GM12892 (cell line): ENCODE results near the gene HOXD4.

ENCODE experiments used
- DNase-seq: peaks from one replicate; pipeline ENCODE4 v3.0.0; 2011; ENCODE audit not compliant: insufficient read length
- FAIRE-seq: peaks from 2 replicates; lab custom pipeline; 2011; peaks lifted over from hg19 to GRCh38; lab: Jason Lieb, UNC
- POLR2A ChIP-seq: IDR thresholded peaks from 2 replicates; pipeline ENCODE4 v1.6.1; 2011; ENCODE audit warnings: low read depth, low read length, control low read depth
- POLR2AphosphoS5 ChIP-seq: IDR thresholded peaks from 2 replicates; pipeline ENCODE4 v1.6.1; 2011; ENCODE audit warnings: low read depth, low read length, control low read depth
- TAF1 ChIP-seq: IDR thresholded peaks from 2 replicates; pipeline ENCODE4 v1.6.1; 2011; ENCODE audit warnings: low read depth, mild to moderate bottlenecking, control low read depth, low read length, borderline replicate concordance

Gene HOXD4

DNA sequence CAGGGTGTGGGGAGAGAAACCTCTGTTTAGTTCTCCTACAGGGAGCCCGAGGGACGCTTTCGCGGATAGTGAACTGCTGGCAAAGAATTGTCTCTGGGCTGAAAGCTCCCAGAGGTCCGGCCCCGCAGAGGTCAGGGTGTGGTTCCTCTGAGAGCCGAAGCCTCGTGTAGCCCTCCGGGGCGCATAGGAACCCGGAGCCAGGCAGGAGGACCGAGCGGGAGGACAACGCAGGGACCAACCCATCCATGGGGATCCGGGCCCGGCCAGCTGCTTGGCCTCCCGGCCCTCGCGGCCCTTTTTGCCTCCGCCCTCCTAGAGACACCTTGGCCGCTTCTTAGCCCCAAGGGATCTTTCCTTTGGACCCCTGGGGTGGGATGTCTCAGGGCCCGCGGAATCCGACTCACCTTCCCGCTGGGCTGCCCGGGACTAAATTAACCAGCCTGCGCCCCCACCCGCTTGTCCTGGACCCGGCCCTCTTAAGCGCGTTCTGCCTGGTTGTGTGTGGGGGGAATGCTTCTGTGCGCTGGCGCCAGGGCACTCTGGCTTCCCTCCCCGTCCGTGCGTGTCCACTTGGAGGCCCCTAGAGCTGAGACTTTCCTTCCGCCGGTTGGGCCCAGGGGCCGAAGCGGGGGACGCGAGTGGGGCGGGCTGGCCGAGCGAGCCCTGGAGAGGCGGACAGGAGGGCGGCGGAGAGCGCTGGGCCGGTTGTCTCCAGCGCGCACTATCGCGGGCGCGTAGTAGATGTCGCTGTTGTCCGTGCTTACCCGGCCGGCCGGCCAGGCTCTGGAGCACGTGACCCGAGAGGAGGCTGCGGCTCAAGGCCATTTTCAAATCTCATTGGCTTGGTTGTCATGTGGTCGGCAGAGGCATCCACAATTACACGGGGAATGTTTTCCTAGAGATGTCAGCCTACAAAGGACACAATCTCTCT, 35.2 kb upstream of the HOXD4 start, which contains the start of gene HOXD10:
TSS of gene HOXD10 (plus strand) at position 896 of the 931 bp plus-strand sequence. CDS start 56 bp downstream, outside the sequence.
- DNase-seq = no peak
- FAIRE-seq = peak; percentile 14
- TF ChIP-seq POLR2A (no peak), TAF1 (no peak), POLR2AphosphoS5 (no peak)

DNA sequence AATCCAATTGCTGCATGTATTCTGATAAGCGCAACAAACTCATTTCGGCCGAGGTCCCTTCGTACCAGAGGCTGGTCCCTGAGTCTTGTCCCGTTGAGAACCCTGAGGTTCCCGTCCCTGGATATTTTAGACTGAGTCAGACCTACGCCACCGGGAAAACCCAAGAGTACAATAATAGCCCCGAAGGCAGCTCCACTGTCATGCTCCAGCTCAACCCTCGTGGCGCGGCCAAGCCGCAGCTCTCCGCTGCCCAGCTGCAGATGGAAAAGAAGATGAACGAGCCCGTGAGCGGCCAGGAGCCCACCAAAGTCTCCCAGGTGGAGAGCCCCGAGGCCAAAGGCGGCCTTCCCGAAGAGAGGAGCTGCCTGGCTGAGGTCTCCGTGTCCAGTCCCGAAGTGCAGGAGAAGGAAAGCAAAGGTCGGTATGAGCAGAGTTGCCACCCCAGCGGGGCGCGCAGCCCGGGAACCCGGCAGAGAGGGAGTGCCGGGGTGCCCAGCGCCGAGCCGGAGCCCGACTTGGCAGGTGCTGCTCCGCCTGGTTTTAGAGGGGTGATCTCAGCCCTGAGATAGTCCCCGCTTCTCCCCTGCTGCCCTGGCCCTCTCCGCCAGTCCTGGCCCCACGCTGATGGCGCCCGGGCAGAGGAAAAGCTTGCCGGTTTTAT, 34.1 kb upstream of the HOXD4 start:
- FAIRE-seq = no peak
- DNase-seq = no peak
- TF ChIP-seq POLR2A = no peak
- TF ChIP-seq POLR2AphosphoS5 = no peak
- TF ChIP-seq TAF1 = no peak

DNA sequence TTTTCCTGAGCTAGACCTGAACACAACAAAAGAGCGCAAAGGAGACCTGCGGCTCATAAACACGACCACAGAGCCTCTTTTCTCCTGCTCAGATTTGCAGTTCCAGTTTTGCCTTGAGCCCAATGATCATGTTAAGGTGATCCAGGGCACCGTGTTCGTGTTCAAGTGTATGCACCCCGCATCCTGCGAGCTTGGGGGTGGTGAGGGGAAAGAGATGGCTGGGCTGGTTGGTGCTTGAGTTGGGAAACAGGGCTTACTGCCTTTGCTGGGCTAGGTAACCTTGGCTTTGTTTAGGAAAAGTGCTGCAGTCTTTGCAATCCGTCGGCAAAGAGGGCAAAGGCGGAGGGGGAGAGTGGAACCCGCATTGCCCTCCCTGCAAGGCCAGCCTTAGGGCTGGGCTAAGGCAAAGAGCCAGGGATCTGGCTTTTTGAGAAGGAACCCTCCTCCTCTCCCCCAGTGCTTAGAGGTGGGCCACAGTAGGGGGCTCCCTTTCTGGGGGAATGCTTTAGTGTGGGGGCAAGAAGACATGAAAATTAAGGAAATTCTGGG, 33.5 kb upstream of the HOXD4 start:
- no peak for DNase-seq
- FAIRE-seq = no peak
- TF ChIP-seq POLR2AphosphoS5 (no peak), POLR2A (no peak), TAF1 (no peak)

DNA sequence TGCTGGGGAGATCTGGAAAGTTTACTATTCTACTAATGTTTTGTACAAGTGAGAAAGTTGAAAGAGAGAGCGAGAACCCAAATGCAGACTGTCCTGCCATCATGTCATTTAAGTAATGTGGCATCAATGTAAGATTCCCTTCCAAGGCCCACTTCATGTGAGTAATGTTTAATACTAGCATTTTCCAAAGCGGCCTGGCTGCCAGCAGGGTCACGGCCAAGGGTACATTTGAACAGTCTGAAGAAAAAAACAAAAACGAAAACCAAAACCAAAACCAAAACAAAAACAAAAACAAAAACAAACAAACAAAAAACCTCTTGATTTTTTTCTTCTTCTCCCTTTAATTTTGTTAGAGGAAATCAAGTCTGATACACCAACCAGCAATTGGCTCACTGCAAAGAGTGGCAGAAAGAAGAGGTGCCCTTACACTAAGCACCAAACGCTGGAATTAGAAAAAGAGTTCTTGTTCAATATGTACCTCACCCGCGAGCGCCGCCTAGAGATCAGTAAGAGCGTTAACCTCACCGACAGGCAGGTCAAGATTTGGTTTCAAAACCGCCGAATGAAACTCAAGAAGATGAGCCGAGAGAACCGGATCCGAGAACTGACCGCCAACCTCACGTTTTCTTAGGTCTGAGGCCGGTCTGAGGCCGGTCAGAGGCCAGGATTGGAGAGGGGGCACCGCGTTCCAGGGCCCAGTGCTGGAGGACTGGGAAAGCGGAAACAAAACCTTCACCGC, 32.6 kb upstream of the HOXD4 start:
- DNase-seq (no peak), FAIRE-seq (peak; percentile 84)
- TF ChIP-seq POLR2AphosphoS5 (no peak), POLR2A (no peak), TAF1 (no peak)

DNA sequence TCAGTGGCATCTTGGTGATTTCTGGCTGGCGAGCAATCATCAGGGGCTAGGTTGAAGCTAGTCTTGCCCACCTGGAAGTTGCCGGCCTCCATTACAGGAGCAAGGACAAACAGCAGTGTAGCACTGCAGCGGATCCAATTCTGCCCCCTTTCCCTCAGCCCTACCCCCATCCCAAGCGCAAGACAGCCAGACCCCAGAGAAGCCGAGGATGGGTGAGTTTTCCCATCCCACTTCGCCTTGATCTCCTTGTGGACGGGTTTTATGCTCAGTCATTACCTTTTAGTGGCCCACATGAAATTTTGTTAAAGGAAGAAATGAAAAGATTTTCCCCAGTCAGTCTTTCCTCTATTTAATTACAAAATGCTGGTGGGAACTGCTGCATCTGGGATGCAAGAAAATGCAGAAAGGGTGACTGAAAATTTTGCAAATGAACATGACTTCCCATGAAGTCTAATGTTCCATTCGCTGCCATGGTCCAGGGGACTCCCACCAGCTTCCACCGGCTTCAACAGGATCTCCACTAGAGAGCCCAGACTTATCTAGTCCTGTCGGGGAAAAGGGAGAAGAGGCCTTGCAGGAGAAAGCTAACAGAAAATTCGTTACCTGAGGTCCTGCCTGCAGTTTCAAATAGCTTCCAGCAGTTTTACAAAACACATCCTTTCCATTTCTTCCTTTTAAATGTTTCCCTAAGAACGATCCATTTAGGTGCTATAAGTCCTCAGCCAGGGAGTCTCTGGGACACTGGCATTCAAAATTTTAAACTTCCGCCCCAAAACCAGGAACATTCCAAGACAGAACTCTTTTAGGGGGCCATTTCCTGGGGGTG, 30.8 kb upstream of the HOXD4 start:
- TF ChIP-seq POLR2AphosphoS5 = no peak
- TF ChIP-seq TAF1 = no peak
- no peak for TF ChIP-seq POLR2A
- no peak for FAIRE-seq
- DNase-seq = no peak

DNA sequence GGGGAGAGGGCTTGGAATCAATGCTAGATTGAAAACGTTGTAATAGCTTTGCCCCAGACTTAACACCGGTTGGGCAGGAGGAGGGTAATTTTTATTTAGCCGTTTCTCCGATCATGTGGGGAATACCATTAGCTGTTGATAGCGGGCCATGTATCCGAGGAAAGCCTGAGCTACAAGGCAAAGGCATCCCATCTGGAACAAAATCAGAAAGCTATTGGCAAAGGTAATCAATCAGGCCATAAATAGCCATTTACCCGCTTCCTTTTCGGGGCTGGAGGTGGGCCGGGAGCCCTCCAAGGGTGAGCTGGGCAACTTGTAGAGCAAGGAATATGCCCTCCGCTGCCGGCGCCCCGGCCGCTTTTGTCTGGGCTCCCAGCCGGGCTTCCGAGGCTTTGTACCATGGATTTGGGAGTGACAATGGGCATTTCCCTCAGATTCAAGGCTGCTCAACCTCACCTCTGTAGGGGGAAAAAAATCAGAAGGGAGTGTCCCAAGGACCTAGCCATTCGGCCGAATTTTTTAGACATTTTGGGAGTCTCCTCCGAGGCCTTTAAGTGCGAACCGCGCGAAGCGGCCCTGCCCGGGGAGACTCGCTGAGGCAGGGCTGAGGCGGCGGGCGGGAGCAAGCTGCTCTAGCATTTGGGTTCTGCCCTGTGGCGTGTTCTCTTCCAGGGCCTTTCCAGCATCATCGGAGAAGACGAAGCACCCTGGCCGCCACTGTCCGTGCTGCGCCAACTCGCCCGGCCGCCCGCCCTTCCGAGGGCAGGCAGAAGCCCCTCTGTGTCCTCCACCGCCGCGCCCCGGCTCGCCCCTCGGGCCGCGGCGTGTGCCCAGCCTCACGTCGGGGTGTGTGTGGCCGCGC, 29.9 kb upstream of the HOXD4 start:
- FAIRE-seq (no peak), DNase-seq (no peak)
- TF ChIP-seq POLR2AphosphoS5 (no peak), POLR2A (no peak), TAF1 (no peak)

DNA sequence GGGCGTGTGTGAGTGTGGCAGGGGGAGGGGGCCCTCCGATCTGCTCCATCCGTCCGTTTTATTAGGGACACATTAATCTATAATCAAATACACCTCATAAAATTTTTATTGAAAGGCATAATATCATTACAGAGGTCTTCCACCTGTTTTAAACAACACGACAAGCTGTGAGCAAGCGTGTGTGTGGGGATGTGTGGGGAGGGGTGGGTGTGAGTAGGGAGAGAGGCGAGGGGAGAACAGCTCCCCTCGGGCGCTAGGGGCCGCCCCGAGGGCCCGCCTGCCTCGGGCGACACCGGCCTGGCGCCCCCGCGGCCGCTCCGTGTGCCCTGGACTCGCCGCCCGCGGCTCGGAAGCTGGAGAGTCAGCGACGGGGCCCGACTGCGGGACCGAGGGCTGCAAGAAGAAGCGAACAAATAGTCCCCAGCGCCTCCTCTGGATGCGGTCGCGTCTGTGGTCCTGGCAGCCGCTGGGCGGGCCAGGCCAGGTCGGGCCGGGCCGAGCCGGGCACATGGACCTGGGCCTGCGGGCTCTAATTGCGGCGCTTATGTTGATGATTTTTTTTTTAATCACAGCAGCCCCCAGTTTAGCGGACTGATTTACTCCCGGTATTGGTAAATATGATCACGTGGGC, 29.2 kb upstream of the HOXD4 start:
- DNase-seq (no peak), FAIRE-seq (no peak)
- TF ChIP-seq POLR2A (no peak), POLR2AphosphoS5 (no peak), TAF1 (no peak)

DNA sequence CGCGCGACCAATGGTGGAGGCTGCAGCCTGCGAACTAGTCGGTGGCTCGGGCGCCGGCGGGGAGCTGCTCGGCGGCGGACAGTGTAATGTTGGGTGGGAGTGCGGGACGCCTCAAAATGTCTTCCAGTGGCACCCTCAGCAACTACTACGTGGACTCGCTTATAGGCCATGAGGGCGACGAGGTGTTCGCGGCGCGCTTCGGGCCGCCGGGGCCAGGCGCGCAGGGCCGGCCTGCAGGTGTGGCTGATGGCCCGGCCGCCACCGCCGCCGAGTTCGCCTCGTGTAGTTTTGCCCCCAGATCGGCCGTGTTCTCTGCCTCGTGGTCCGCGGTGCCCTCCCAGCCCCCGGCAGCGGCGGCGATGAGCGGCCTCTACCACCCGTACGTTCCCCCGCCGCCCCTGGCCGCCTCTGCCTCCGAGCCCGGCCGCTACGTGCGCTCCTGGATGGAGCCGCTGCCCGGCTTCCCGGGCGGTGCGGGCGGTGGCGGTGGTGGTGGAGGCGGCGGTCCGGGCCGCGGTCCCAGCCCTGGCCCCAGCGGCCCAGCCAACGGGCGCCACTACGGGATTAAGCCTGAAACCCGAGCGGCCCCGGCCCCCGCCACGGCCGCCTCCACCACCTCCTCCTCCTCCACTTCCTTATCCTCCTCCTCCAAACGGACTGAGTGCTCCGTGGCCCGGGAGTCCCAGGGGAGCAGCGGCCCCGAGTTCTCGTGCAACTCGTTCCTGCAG, 28.5 kb upstream of the HOXD4 start, which contains the start of gene HOXD9:
TSS of gene HOXD9 (plus strand) at position 37 of the 728 bp plus-strand sequence. CDS start at position 87, 50 bp downstream.
- no peak for FAIRE-seq
- no peak for TF ChIP-seq POLR2AphosphoS5
- TF ChIP-seq POLR2A = no peak
- TF ChIP-seq TAF1 = no peak
- no peak for DNase-seq
